ENCODE results near the gene SPOCK3. TPM values are rescaled to one million over a fixed set of nuclear protein-coding genes. Genes with fewer than 3 reads are reported as not detected.

SPOCK3 gene
- polyA plus RNA-seq, 2 of the 4 experiments (the other 2 are of a cell fraction), result 0.15 to 0.61 TPM

DNA sequence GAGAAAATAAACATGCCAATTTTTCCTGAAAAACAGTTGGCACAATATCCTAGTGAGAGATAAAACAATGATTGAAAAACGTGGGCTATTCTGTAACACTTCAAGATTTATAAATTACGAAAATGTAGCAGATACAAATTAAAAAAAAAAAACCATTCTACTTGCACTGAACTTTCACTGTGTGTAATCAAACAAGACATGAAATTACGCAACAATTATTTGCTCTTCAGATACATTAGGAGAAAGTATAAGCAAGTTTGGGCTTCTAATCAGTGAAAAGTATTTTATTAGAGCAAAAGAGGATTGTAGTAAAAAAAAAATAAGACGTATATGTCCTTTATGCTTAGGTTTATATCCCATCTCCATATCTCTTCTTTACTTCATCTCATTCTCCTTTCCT lies 320.4 kb downstream of the SPOCK3 start:
- DNase-seq (ENCODE audit: low read depth in 1 of 2, low spot score in 1 of 2), result no peak
- H3K4me2 ChIP-seq, result no peak overlapping the region
- ATAC-seq, result no peak
- H3K4me1 ChIP-seq, result no peaks in the 10 kb centered on the region
- no peaks in the 10 kb centered on the region for H3K9me3 ChIP-seq
- FAIRE-seq, result no peak
- no peak for TF ChIP-seq HOXA7 (CRISPR knock-in tag; IDR thresholded peaks at IDR 0.05)
- TF ChIP-seq, protein P1, sequence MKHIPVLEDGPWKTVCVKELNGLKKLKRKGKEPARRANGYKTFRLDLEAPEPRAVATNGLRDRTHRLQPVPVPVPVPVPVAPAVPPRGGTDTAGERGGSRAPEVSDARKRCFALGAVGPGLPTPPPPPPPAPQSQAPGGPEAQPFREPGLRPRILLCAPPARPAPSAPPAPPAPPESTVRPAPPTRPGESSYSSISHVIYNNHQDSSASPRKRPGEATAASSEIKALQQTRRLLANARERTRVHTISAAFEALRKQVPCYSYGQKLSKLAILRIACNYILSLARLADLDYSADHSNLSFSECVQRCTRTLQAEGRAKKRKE (CRISPR knock-in tag; IDR thresholded peaks at IDR 0.05; ENCODE audit: low read depth), result no peak
- no peak for TF ChIP-seq GATA3 (IDR thresholded peaks at IDR 0.05; ENCODE audit: borderline replicate concordance)
- TF ChIP-seq ZNF302 (CRISPR knock-in tag; IDR thresholded peaks at IDR 0.05), result no peak
- no peak for TF ChIP-seq CHD2 (IDR thresholded peaks at IDR 0.05; ENCODE audit: low read length, partially characterized antibody)
- no peak for TF ChIP-seq RNF2 (IDR thresholded peaks at IDR 0.05; ENCODE audit: borderline replicate concordance, low read depth)
- no peak for TF ChIP-seq HES2 (IDR thresholded peaks at IDR 0.05)
- TF ChIP-seq, protein P2, sequence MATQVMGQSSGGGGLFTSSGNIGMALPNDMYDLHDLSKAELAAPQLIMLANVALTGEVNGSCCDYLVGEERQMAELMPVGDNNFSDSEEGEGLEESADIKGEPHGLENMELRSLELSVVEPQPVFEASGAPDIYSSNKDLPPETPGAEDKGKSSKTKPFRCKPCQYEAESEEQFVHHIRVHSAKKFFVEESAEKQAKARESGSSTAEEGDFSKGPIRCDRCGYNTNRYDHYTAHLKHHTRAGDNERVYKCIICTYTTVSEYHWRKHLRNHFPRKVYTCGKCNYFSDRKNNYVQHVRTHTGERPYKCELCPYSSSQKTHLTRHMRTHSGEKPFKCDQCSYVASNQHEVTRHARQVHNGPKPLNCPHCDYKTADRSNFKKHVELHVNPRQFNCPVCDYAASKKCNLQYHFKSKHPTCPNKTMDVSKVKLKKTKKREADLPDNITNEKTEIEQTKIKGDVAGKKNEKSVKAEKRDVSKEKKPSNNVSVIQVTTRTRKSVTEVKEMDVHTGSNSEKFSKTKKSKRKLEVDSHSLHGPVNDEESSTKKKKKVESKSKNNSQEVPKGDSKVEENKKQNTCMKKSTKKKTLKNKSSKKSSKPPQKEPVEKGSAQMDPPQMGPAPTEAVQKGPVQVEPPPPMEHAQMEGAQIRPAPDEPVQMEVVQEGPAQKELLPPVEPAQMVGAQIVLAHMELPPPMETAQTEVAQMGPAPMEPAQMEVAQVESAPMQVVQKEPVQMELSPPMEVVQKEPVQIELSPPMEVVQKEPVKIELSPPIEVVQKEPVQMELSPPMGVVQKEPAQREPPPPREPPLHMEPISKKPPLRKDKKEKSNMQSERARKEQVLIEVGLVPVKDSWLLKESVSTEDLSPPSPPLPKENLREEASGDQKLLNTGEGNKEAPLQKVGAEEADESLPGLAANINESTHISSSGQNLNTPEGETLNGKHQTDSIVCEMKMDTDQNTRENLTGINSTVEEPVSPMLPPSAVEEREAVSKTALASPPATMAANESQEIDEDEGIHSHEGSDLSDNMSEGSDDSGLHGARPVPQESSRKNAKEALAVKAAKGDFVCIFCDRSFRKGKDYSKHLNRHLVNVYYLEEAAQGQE (IDR thresholded peaks at IDR 0.05), result no peak
- no peak for TF ChIP-seq HOXB13 (CRISPR knock-in tag; IDR thresholded peaks at IDR 0.05; ENCODE audit: low read depth)
- TF ChIP-seq PBX3 (IDR thresholded peaks at IDR 0.05), result no peak
- no peak for TF ChIP-seq ESRRA (IDR thresholded peaks at IDR 0.05; ENCODE audit: borderline replicate concordance, low read length)
- TF ChIP-seq EHMT2 (IDR thresholded peaks at IDR 0.05; ENCODE audit: low read depth), result no peak
- no peak for TF ChIP-seq ELK1 (IDR thresholded peaks at IDR 0.05; ENCODE audit: low read depth, low read length)
- TF ChIP-seq MAZ (IDR thresholded peaks at IDR 0.05; ENCODE audit: borderline replicate concordance, low read depth, low read length), result no peak
- TF ChIP-seq JUN (IDR thresholded peaks at IDR 0.05), result no peak
- no peak for TF ChIP-seq FOSL2 (IDR thresholded peaks at IDR 0.05)
- no peak for TF ChIP-seq FOSL2 (CRISPR knock-in tag; IDR thresholded peaks at IDR 0.05)
- TF ChIP-seq USF2 (IDR thresholded peaks at IDR 0.05), result no peak
- TF ChIP-seq CHD4 (IDR thresholded peaks at IDR 0.05; ENCODE audit: borderline replicate concordance), result no peak
- TF ChIP-seq ZSCAN20 (CRISPR knock-in tag; IDR thresholded peaks at IDR 0.05), result no peak
- TF ChIP-seq TFCP2L1 (CRISPR knock-in tag; IDR thresholded peaks at IDR 0.05), result no peak
- H3K4me3 ChIP-seq, result no peak overlapping the region
- no peak overlapping the region for H3K27ac ChIP-seq
- POLR2A ChIA-PET, result no interaction called here
- WGBS (ENCODE audit: missing lambda C conversion rate), result 19% methylated on average over 4 of the region's 4 CpGs
- CTCF ChIA-PET, result no interaction called here
